Motor neuron (in vitro differentiated cells): Measurements from ENCODE around the gene LSM6. TPM values are rescaled to one million over a fixed set of nuclear protein-coding genes. Genes with fewer than 3 reads are reported as not detected.

ENCODE experiments used
- ATAC-seq, 8 experiments: fragments of 200-7000 bp; cut with Tn5 transposase; replicated peaks in 6 of 8; 2 replicates each; pipeline ENCODE4 v1.8.0; 2021; ENCODE audit warnings: mild to moderate bottlenecking in 8 of 8, moderate library complexity in 8 of 8
- H3K27ac ChIP-seq, 2 donors: fragments of 250-450 bp; sonication (Bioruptor Pico); 2 replicates each; pipeline ENCODE4 v1.9.0; 2021; ENCODE audit warnings: antibody characterized with exemption in 2 of 2, mild to moderate bottlenecking in 2 of 2, moderate library complexity in 1 of 2
- H3K4me1 ChIP-seq, 2 donors: fragments of 250-450 bp; sonication (Bioruptor Pico); replicated peaks in 1 of 2; 2 replicates each; pipeline ENCODE4 v1.6.1; 2021; ENCODE audit warnings: antibody characterized with exemption in 2 of 2, mild to moderate bottlenecking in 2 of 2, moderate library complexity in 1 of 2
- H3K4me3 ChIP-seq, 5 donors: fragments of 250-450 bp; sonication (Bioruptor Pico); 2 replicates each; pipeline ENCODE4 v1.9.0; 2021; ENCODE audit warnings: antibody characterized with exemption in 5 of 5, mild to moderate bottlenecking in 5 of 5, moderate library complexity in 4 of 5
- WGBS, 10 experiments: fragments of 450-650 bp; shearing (Covaris generic); methylation state at CpG; one replicate each; pipeline ENCODE4 v1.0.0; 2022; 5-methylcytosine and 5-hydroxymethylcytosine counted together
- in situ Hi-C, 9 experiments: fragments of 400-800 bp; cut with MboI; loops; one replicate each; pipeline ENCODE4 v1.15.0; 2021; ENCODE audit warnings: low sequenced_read_pairs in 9 of 9, low pct_unique_long_range_greater_than_20kb in 2 of 9; ENCODE audit not compliant: unreplicated experiment in 9 of 9
- total RNA-seq, 8 experiments: library from RNA; unstranded; fragments of 300-600 nt; gene quantifications; 2 replicates each; pipeline versions ENCODE4 v1.2.3 to v1.2.4, GENCODE V29; 2022

Gene LSM6
- total RNA-seq, 8 experiments from 2014 or later: 37.8 to 76.7 (median 51.1) TPM

- H3K4me3 ChIP-seq: no peak overlapping the region
- no peak for ATAC-seq
- no peak overlapping the region for H3K27ac ChIP-seq
- in situ Hi-C loops: no loop called here
- peaks cover 0 to 6% of the 10 kb centered on the region in 2 donors for H3K4me1 ChIP-seq
Measured at GRCh38 chr4:146161243-146161642, 14.3 kb upstream of the LSM6 start.

GRCh38 chr4:146165221-146165620 is 10.3 kb upstream of the LSM6 start:
- Histone ChIP-seq H3K4me1 (peaks cover 0 to 2% of the 10 kb centered on the region in 2 donors), H3K4me3 (no peak overlapping the region), H3K27ac (no peak overlapping the region)
- in situ Hi-C loops: no loop called here
- ATAC-seq: no peak
- 0 to 90% (median 75%) methylated on average over 1 of the region's 1 CpG; no CpG with 5 or more reads in 2 of the 10 experiments for WGBS, 10 experiments

- no peaks in the 10 kb centered on the region for H3K4me1 ChIP-seq
- no peak overlapping the region for H3K4me3 ChIP-seq
- no peak overlapping the region for H3K27ac ChIP-seq
- ATAC-seq: peak in 2 of 8 experiments; percentile 56 to 59
- in situ Hi-C loops: no loop called here
Measured at GRCh38 chr4:146165840-146166239, 9.7 kb upstream of the LSM6 start.

- in situ Hi-C loops: no loop called here
- peak in 3 of 8 experiments; percentile 74 to 89 (median 83) for ATAC-seq
- no peaks in the 10 kb centered on the region for H3K4me1 ChIP-seq
- WGBS, 10 experiments: 0 to 100% (median 62%) methylated on average over 1 to 2 of the region's 3 CpGs; no CpG with 5 or more reads in 2 of the 10 experiments
- H3K27ac ChIP-seq: no peak overlapping the region
- no peak overlapping the region for H3K4me3 ChIP-seq
Measured at GRCh38 chr4:146170149-146170548, 5.4 kb upstream of the LSM6 start.

- Histone ChIP-seq H3K27ac (no peak overlapping the region), H3K4me3 (peak overlapping the region in 4 of 5 donors; percentile 70 to 98 (median 80)), H3K4me1 (peaks cover 13 to 24% of the 10 kb centered on the region in 2 donors)
- 69 to 92% (median 80%) methylated on average over 1 to 2 of the region's 2 CpGs; no CpG with 5 or more reads in 3 of the 10 experiments for WGBS, 10 experiments
- no peak for ATAC-seq
- in situ Hi-C loops: no loop called here
Measured at GRCh38 chr4:146176891-146177290, 1.4 kb downstream of the LSM6 start.

- Histone ChIP-seq H3K4me1 (peaks cover 13 to 24% of the 10 kb centered on the region in 2 donors), H3K27ac (no peak overlapping the region), H3K4me3 (no peak overlapping the region)
- ATAC-seq: no peak
- in situ Hi-C loops: no loop called here
- WGBS, 10 experiments: 60 to 100% (median 87%) methylated on average over 1 to 7 of the region's 8 CpGs; no CpG with 5 or more reads in 1 of the 10 experiments
Measured at GRCh38 chr4:146178126-146178525, 2.6 kb downstream of the LSM6 start.

- in situ Hi-C loops: no loop called here
- H3K27ac ChIP-seq: no peak overlapping the region
- ATAC-seq: no peak
- 75 to 90% (median 80%) methylated on average over 2 to 7 of the region's 7 CpGs; no CpG with 5 or more reads in 1 of the 10 experiments for WGBS, 10 experiments
- H3K4me3 ChIP-seq: no peak overlapping the region
- H3K4me1 ChIP-seq: peaks cover 13 to 24% of the 10 kb centered on the region in 2 donors
Measured at GRCh38 chr4:146179784-146180370, 4.4 kb downstream of the LSM6 start.

- H3K4me1 ChIP-seq: peaks cover 21 to 27% of the 10 kb centered on the region in 2 donors
- H3K4me3 ChIP-seq: no peak overlapping the region
- ATAC-seq: no peak
- H3K27ac ChIP-seq: no peak overlapping the region
- in situ Hi-C loops: no loop called here
- 95 to 100% (median 100%) methylated on average over 2 to 3 of the region's 3 CpGs; no CpG with 5 or more reads in 4 of the 10 experiments for WGBS, 10 experiments
Measured at GRCh38 chr4:146182443-146182842, 6.9 kb downstream of the LSM6 start.

- Histone ChIP-seq H3K27ac (no peak overlapping the region), H3K4me1 (peaks cover 21 to 22% of the 10 kb centered on the region in 2 donors), H3K4me3 (no peak overlapping the region)
- no peak for ATAC-seq
- in situ Hi-C loops: no loop called here
- WGBS, 10 experiments: 70 to 100% (median 92%) methylated on average over 1 to 2 of the region's 2 CpGs; no CpG with 5 or more reads in 1 of the 10 experiments
Measured at GRCh38 chr4:146183209-146183608, 7.7 kb downstream of the LSM6 start.

- in situ Hi-C loops: no loop called here
- ATAC-seq: peak in 1 of 8 experiments; percentile 27
- Histone ChIP-seq H3K4me1 (peaks cover 19 to 28% of the 10 kb centered on the region in 2 donors), H3K4me3 (no peak overlapping the region), H3K27ac (no peak overlapping the region)
- 33 to 75% (median 66%) methylated on average over 3 to 4 of the region's 4 CpGs for WGBS, 10 experiments
Measured at GRCh38 chr4:146186041-146186440, 10.5 kb downstream of the LSM6 start.

GRCh38 chr4:146186596-146186995 is 11.1 kb downstream of the LSM6 start:
- ATAC-seq: peak in 3 of 8 experiments; percentile 21 to 36 (median 25)
- Histone ChIP-seq H3K4me3 (no peak overlapping the region), H3K27ac (no peak overlapping the region), H3K4me1 (peaks cover 24 to 34% of the 10 kb centered on the region in 2 donors)
- in situ Hi-C loops: no loop called here
- WGBS, 10 experiments: 13 to 100% (median 65%) methylated on average over 1 to 3 of the region's 3 CpGs; no CpG with 5 or more reads in 3 of the 10 experiments

- peak overlapping the region in 1 of 2 donors; percentile 38 for H3K27ac ChIP-seq
- no peak overlapping the region for H3K4me3 ChIP-seq
- in situ Hi-C loops: no loop called here
- 60 to 100% (median 72%) methylated on average over 1 to 2 of the region's 2 CpGs; no CpG with 5 or more reads in 2 of the 10 experiments for WGBS, 10 experiments
- peaks cover 35 to 44% of the 10 kb centered on the region in 2 donors for H3K4me1 ChIP-seq
- peak in 5 of 8 experiments; percentile 63 to 84 (median 77) for ATAC-seq
Measured at GRCh38 chr4:146190456-146190855, 14.9 kb downstream of the LSM6 start.

GRCh38 chr4:146191766-146192458 is 16.4 kb downstream of the LSM6 start:
- ATAC-seq: peak in 4 of 8 experiments; percentile 23 to 94 (median 90)
- Histone ChIP-seq H3K4me3 (no peak overlapping the region), H3K27ac (peak overlapping the region in 1 of 2 donors; percentile 55), H3K4me1 (peaks cover 31 to 34% of the 10 kb centered on the region in 2 donors)
- in situ Hi-C loops: no loop called here
- 19 to 96% (median 87%) methylated on average over 2 to 7 of the region's 9 CpGs for WGBS, 10 experiments
